ENCODE measurements around the gene MS4A4A.

Gene MS4A4A

GRCh38 chr11:60241786-60242185, 38.7 kb upstream of the MS4A4A start:
- no peak for DNase-seq (ENCODE audit: low spot score)
- WGBS, 2 donors (ENCODE audit: extremely low coverage in 2 of 2, insufficient read length in 2 of 2, insufficient replicate concordance in 1 of 2) = no CpG with 5 or more reads among the region's 3 CpGs
- H4K8ac ChIP-seq (ENCODE audit: low read depth, low read length) = no peak overlapping the region
- H3K27me3 ChIP-seq (ENCODE audit: control insufficient read depth in 3 of 3, insufficient read depth in 3 of 3, low read depth in 1 of 3, low read length in 3 of 3) = no peaks in the 10 kb centered on the region
- H3K27ac ChIP-seq (replicated peaks; ENCODE audit: low read length) = no peak overlapping the region
- no peaks in the 10 kb centered on the region for H3K4me1 ChIP-seq (ENCODE audit: control insufficient read depth in 2 of 2, insufficient read depth in 1 of 2, low read depth in 1 of 2, low read length in 2 of 2)
- H3K9me3 ChIP-seq (replicated peaks in 1 of 2; ENCODE audit: control insufficient read depth in 2 of 2, insufficient read depth in 1 of 2, low read depth in 1 of 2, low read length in 2 of 2) = no peaks in the 10 kb centered on the region
- no peak overlapping the region for H3K4ac ChIP-seq (ENCODE audit: low read length)
- no peaks in the 10 kb centered on the region for H3K36me3 ChIP-seq (replicated peaks in 1 of 2; ENCODE audit: control insufficient read depth in 2 of 2, insufficient read depth in 2 of 2, low read length in 2 of 2)
- H2BK5ac ChIP-seq (ENCODE audit: low read length) = no peak overlapping the region
- no peak overlapping the region for H3K4me2 ChIP-seq (ENCODE audit: insufficient read depth, low read length, poor library complexity, severe bottlenecking)
- H2AK5ac ChIP-seq (ENCODE audit: low read depth, low read length) = no peak overlapping the region
- no peak overlapping the region for H3K18ac ChIP-seq (ENCODE audit: low read length)
- no peak overlapping the region for H2AFZ ChIP-seq (ENCODE audit: low read length)
- no peak overlapping the region for H2BK120ac ChIP-seq (ENCODE audit: low read depth, low read length)
- H3K4me3 ChIP-seq (ENCODE audit: low read length in 2 of 2) = no peak overlapping the region
- no peak overlapping the region for H2BK15ac ChIP-seq (ENCODE audit: low read length)
- H3K79me1 ChIP-seq (ENCODE audit: low read depth, low read length) = no peaks in the 10 kb centered on the region
- H2BK12ac ChIP-seq (ENCODE audit: low read length) = no peak overlapping the region
- H3K9ac ChIP-seq (ENCODE audit: low read depth, low read length, poor library complexity) = no peak overlapping the region
- H3K14ac ChIP-seq (ENCODE audit: low read length) = no peak overlapping the region
- no peak overlapping the region for H3K23ac ChIP-seq (ENCODE audit: low read depth, low read length, poor library complexity)
- H4K91ac ChIP-seq (ENCODE audit: low read depth, low read length, poor library complexity) = no peak overlapping the region

DNA sequence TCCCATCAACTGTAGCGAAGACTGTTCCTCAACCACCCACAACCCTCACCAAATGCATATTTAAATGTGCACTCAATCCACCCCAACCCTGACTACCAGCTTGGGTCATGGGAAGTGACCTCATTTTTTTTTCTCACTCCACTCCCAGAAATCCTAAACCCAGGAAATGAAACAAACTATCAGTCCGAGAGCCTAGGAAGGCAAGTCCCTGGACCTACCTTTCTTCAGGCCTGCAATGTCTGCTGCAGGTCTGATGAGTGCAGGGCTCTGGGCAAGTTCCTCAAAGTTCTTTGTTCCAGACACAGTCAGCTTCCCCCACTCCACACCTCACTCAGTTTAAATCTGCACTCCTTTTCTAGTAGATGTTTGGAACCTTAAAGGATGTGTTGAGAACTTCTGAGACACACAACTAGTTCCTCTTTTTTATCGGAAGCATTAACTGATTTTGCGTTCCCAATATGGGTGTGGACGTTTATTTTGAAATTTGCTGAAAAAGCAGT, 37.7 kb upstream of the MS4A4A start, which contains the start of gene MS4A4E:
MS4A4E (minus strand) TSS at position 398 of the 500 bp plus-strand sequence. CDS start 13,082 bp downstream, outside the sequence.
- no CpG with 5 or more reads among the region's 5 CpGs for WGBS, 2 donors (ENCODE audit: extremely low coverage in 2 of 2, insufficient read length in 2 of 2, insufficient replicate concordance in 1 of 2)
- no peak within 1 kb of the TSS for H3K18ac ChIP-seq (ENCODE audit: low read length)

DNA sequence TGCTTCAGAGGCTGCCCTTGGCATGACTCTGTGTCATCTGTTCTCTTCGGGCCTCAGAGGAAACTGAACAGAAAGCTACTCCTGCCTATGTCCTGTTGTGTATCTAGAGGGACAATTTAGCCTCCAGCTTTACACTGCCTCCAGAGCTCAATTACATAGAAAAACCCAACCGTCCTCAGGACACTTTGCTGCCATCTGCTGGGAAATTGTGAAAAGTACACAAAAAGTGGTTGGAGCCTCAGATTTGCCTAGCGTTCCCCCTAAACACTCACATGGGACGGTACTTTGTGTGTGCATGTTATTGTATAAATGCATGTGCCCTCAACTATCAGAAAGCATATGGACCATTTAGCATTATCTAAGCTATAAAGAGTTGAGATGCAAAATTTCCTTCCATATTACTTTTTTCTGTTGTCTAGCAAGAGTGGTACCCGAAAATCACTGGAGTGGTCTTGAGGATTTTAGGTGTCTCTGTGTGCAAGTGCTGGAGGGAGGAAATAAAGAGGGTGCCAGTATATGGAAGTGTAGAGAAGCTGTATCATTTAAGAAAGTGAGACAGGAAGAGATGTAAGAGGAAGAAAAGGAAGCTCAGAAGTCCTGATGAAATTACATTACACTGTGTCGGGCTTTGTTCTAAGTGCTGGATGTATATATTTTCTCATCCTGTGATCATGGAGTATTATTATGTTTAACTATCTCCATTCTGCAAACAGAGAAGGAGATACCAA, 28.8 kb upstream of the MS4A4A start:
- Histone ChIP-seq H2BK5ac (ENCODE audit: low read length) (no peak overlapping the region), H3K36me3 (replicated peaks in 1 of 2; ENCODE audit: control insufficient read depth in 2 of 2, insufficient read depth in 2 of 2, low read length in 2 of 2) (no peaks in the 10 kb centered on the region), H3K4me3 (ENCODE audit: low read length in 2 of 2) (no peak overlapping the region), H3K18ac (ENCODE audit: low read length) (no peak overlapping the region), H4K8ac (ENCODE audit: low read depth, low read length) (no peak overlapping the region), H3K9me3 (replicated peaks in 1 of 2; ENCODE audit: control insufficient read depth in 2 of 2, insufficient read depth in 1 of 2, low read depth in 1 of 2, low read length in 2 of 2) (peaks cover 0 to 3% of the 10 kb centered on the region in 2 donors), H3K27ac (replicated peaks; ENCODE audit: low read length) (no peak overlapping the region), H2AK5ac (ENCODE audit: low read depth, low read length) (no peak overlapping the region), H2BK120ac (ENCODE audit: low read depth, low read length) (no peak overlapping the region), H2BK15ac (ENCODE audit: low read length) (no peak overlapping the region), H3K9ac (ENCODE audit: low read depth, low read length, poor library complexity) (no peak overlapping the region), H3K4me2 (ENCODE audit: insufficient read depth, low read length, poor library complexity, severe bottlenecking) (no peak overlapping the region), H2AFZ (ENCODE audit: low read length) (no peak overlapping the region), H3K4ac (ENCODE audit: low read length) (no peak overlapping the region), H3K14ac (ENCODE audit: low read length) (no peak overlapping the region), H3K27me3 (ENCODE audit: control insufficient read depth in 3 of 3, insufficient read depth in 3 of 3, low read depth in 1 of 3, low read length in 3 of 3) (no peaks in the 10 kb centered on the region), H2BK12ac (ENCODE audit: low read length) (no peak overlapping the region), H3K79me1 (ENCODE audit: low read depth, low read length) (no peaks in the 10 kb centered on the region), H3K23ac (ENCODE audit: low read depth, low read length, poor library complexity) (no peak overlapping the region), H4K91ac (ENCODE audit: low read depth, low read length, poor library complexity) (no peak overlapping the region), H3K4me1 (ENCODE audit: control insufficient read depth in 2 of 2, insufficient read depth in 1 of 2, low read depth in 1 of 2, low read length in 2 of 2) (no peaks in the 10 kb centered on the region)
- peak; percentile 45 for DNase-seq (ENCODE audit: low spot score)
- no CpG with 5 or more reads among the region's 6 CpGs for WGBS, 2 donors (ENCODE audit: extremely low coverage in 2 of 2, insufficient read length in 2 of 2, insufficient replicate concordance in 1 of 2)

More for the DNA sequence above, 37.7 kb upstream of the MS4A4A start, which contains the start of gene MS4A4E:
- no peak within 1 kb of the TSS for H2BK12ac ChIP-seq (ENCODE audit: low read length)
- no peaks in the 10 kb centered on the region for H3K4me1 ChIP-seq (ENCODE audit: control insufficient read depth in 2 of 2, insufficient read depth in 1 of 2, low read depth in 1 of 2, low read length in 2 of 2)
- H3K27me3 ChIP-seq (ENCODE audit: control insufficient read depth in 3 of 3, insufficient read depth in 3 of 3, low read depth in 1 of 3, low read length in 3 of 3) = no peaks in the 10 kb centered on the region
- no peaks in the 10 kb centered on the region for H3K36me3 ChIP-seq (replicated peaks in 1 of 2; ENCODE audit: control insufficient read depth in 2 of 2, insufficient read depth in 2 of 2, low read length in 2 of 2)
- H3K9me3 ChIP-seq (replicated peaks in 1 of 2; ENCODE audit: control insufficient read depth in 2 of 2, insufficient read depth in 1 of 2, low read depth in 1 of 2, low read length in 2 of 2) = no peaks in the 10 kb centered on the region
- no peak within 1 kb of the TSS for H4K8ac ChIP-seq (ENCODE audit: low read depth, low read length)
- H2BK5ac ChIP-seq (ENCODE audit: low read length) = no peak within 1 kb of the TSS
- H4K91ac ChIP-seq (ENCODE audit: low read depth, low read length, poor library complexity) = no peak within 1 kb of the TSS
- H3K14ac ChIP-seq (ENCODE audit: low read length) = no peak within 1 kb of the TSS
- H2BK15ac ChIP-seq (ENCODE audit: low read length) = no peak within 1 kb of the TSS
- DNase-seq (ENCODE audit: low spot score) = no peak
- no peak within 1 kb of the TSS for H2BK120ac ChIP-seq (ENCODE audit: low read depth, low read length)
- H3K27ac ChIP-seq (replicated peaks; ENCODE audit: low read length) = no peak within 1 kb of the TSS
- H3K4me3 ChIP-seq (ENCODE audit: low read length in 2 of 2) = no peak within 1 kb of the TSS
- H3K4ac ChIP-seq (ENCODE audit: low read length) = no peak within 1 kb of the TSS
- H3K23ac ChIP-seq (ENCODE audit: low read depth, low read length, poor library complexity) = no peak within 1 kb of the TSS
- H3K4me2 ChIP-seq (ENCODE audit: insufficient read depth, low read length, poor library complexity, severe bottlenecking) = no peak within 1 kb of the TSS
- no peak within 1 kb of the TSS for H2AFZ ChIP-seq (ENCODE audit: low read length)
- no peaks in the 10 kb centered on the region for H3K79me1 ChIP-seq (ENCODE audit: low read depth, low read length)
- H3K9ac ChIP-seq (ENCODE audit: low read depth, low read length, poor library complexity) = no peak within 1 kb of the TSS
- no peak within 1 kb of the TSS for H2AK5ac ChIP-seq (ENCODE audit: low read depth, low read length)

DNA sequence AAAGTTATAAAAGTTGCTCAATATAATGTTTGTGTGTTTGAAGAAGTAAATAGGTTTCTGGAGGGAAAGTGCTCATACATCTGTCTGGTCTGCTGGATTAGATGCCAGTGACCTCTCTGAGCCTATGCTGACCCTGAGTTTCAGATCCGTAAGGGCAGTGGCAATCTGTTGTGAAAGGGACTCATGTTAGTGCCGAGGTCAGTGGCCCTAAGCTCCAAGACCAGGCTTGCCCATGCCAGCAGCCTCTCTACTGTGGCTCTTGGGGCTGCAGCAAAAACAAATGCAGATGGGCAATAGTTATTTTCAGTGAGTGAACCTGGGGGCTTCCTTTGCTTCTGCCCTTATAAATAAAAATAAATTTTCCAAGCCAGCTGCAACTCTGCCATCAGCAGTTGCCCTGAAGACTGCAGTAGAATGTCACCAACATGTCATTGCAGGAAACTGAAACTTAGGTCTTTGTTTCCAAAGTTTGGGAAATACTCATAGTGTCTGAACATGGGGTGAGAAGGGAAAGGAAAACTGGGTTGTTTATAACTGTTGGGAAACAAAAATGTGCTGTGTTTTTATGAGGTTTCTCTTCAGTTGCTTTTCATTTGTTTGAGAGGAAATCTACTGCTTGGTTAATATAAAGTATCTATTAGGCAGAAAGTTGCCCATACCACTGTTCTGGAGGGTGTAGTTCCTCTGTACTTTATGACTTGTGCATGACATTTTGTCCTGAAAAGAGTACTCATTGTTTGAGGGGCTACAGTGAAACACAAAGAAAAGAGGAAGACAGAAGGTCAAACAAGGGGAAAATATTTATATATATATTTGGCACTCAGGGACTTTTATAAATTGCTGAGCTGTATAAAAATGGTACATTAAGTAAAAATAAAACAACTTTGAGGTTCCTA, 28.0 kb upstream of the MS4A4A start:
- DNase-seq (ENCODE audit: low spot score) = no peak
- no peak overlapping the region for H3K27ac ChIP-seq (replicated peaks; ENCODE audit: low read length)
- H4K91ac ChIP-seq (ENCODE audit: low read depth, low read length, poor library complexity) = no peak overlapping the region
- H3K36me3 ChIP-seq (replicated peaks in 1 of 2; ENCODE audit: control insufficient read depth in 2 of 2, insufficient read depth in 2 of 2, low read length in 2 of 2) = no peaks in the 10 kb centered on the region
- H3K4me1 ChIP-seq (ENCODE audit: control insufficient read depth in 2 of 2, insufficient read depth in 1 of 2, low read depth in 1 of 2, low read length in 2 of 2) = no peaks in the 10 kb centered on the region
- H3K4ac ChIP-seq (ENCODE audit: low read length) = no peak overlapping the region
- H4K8ac ChIP-seq (ENCODE audit: low read depth, low read length) = no peak overlapping the region
- H3K4me3 ChIP-seq (ENCODE audit: low read length in 2 of 2) = no peak overlapping the region
- H3K9me3 ChIP-seq (replicated peaks in 1 of 2; ENCODE audit: control insufficient read depth in 2 of 2, insufficient read depth in 1 of 2, low read depth in 1 of 2, low read length in 2 of 2) = peaks cover 0 to 3% of the 10 kb centered on the region in 2 donors
- no peak overlapping the region for H3K4me2 ChIP-seq (ENCODE audit: insufficient read depth, low read length, poor library complexity, severe bottlenecking)
- no peak overlapping the region for H2BK120ac ChIP-seq (ENCODE audit: low read depth, low read length)
- no peak overlapping the region for H3K23ac ChIP-seq (ENCODE audit: low read depth, low read length, poor library complexity)
- no peak overlapping the region for H2BK12ac ChIP-seq (ENCODE audit: low read length)
- no peaks in the 10 kb centered on the region for H3K79me1 ChIP-seq (ENCODE audit: low read depth, low read length)
- H2BK15ac ChIP-seq (ENCODE audit: low read length) = no peak overlapping the region
- H3K18ac ChIP-seq (ENCODE audit: low read length) = no peak overlapping the region
- no peak overlapping the region for H2AFZ ChIP-seq (ENCODE audit: low read length)
- WGBS, 2 donors (ENCODE audit: extremely low coverage in 2 of 2, insufficient read length in 2 of 2, insufficient replicate concordance in 1 of 2) = no CpG with 5 or more reads among the region's 2 CpGs
- no peak overlapping the region for H2BK5ac ChIP-seq (ENCODE audit: low read length)
- H3K14ac ChIP-seq (ENCODE audit: low read length) = no peak overlapping the region
- H3K27me3 ChIP-seq (ENCODE audit: control insufficient read depth in 3 of 3, insufficient read depth in 3 of 3, low read depth in 1 of 3, low read length in 3 of 3) = no peaks in the 10 kb centered on the region
- H2AK5ac ChIP-seq (ENCODE audit: low read depth, low read length) = no peak overlapping the region
- H3K9ac ChIP-seq (ENCODE audit: low read depth, low read length, poor library complexity) = no peak overlapping the region

Measured in neuronal stem cell (in vitro differentiated cells).